A549 (cell line): ENCODE data around the gene IDUA. TPM values are rescaled to one million over a fixed set of nuclear protein-coding genes. Genes with fewer than 3 reads are reported as not detected.

Experiments
- ATAC-seq, 2 experiments: fragments of 200-7000 bp in 1 of 2; fragments of >200 bp in 1 of 2; cut with Nextera tagmentation in 1 of 2; cut with Tn5 transposase in 1 of 2; 3 replicates each; pipeline versions ENCODE4 v1.8.0 to v1.9.1; 2018 to 2020; ENCODE audit warnings: mild to moderate bottlenecking in 1 of 2, moderate library complexity in 1 of 2
- CTCF ChIA-PET: fragments of 300-600 bp; sonication (Branson Sonifier 250); formaldehyde crosslinking; extraction: SDS; loops from one replicate; lab custom pipeline; 2021; ENCODE audit warnings: antibody characterized with exemption, inconsistent platforms; lab: Yijun Ruan, JAX
- POLR2A ChIA-PET: fragments of 350-600 bp; formaldehyde crosslinking; extraction: SDS; loops from one replicate; lab custom pipeline; 2021; ENCODE audit warnings: antibody characterized with exemption, inconsistent platforms; lab: Yijun Ruan, JAX
- DNase-seq, 2 experiments: peaks; one replicate each; pipeline versions ENCODE4 v3.0.0 to v3.0.0-alpha.2; 2011 to 2016; ENCODE audit warnings: low read depth in 1 of 2, low spot score in 1 of 2
- FAIRE-seq: peaks from 2 replicates; lab custom pipeline; 2011; peaks lifted over from hg19 to GRCh38; lab: Jason Lieb, UNC
- H3K27ac ChIP-seq, 2 experiments: fragments of >200 bp; sonication (Bioruptor Twin); formaldehyde crosslinking; 3 replicates each; pipeline ENCODE4 v1.5.1; 2016 to 2017
- H3K4me1 ChIP-seq: fragments of >200 bp; sonication (Bioruptor Twin); formaldehyde crosslinking; 3 replicates; pipeline ENCODE4 v1.6.1; 2016
- H3K4me2 ChIP-seq: fragments of >200 bp; sonication (Bioruptor Twin); formaldehyde crosslinking; 3 replicates; pipeline ENCODE4 v1.6.1; 2016
- H3K4me3 ChIP-seq: fragments of >200 bp; sonication (Bioruptor Twin); formaldehyde crosslinking; 3 replicates; pipeline ENCODE4 v1.5.1; 2016
- H3K9me3 ChIP-seq: fragments of >200 bp; sonication (Bioruptor Twin); formaldehyde crosslinking; 3 replicates; pipeline ENCODE4 v1.6.1; 2016
- BHLHE40 ChIP-seq: IDR thresholded peaks from 2 replicates; pipeline ENCODE4 v1.6.1; 2012; ENCODE audit warnings: low read depth, low read length, inconsistent platforms
- CBX2 ChIP-seq: fragments of 200-600 bp; sonication (generic); IDR thresholded peaks from 2 replicates; pipeline ENCODE4 v1.6.1; 2016; ENCODE audit warnings: low read depth, mild to moderate bottlenecking, borderline replicate concordance
- CHD2 ChIP-seq: fragments of 150-350 bp; IDR thresholded peaks from 2 replicates; pipeline ENCODE4 v1.6.1; 2014; ENCODE audit warnings: low read length; ENCODE audit not compliant: partially characterized antibody
- CHD4 ChIP-seq: fragments of 200-600 bp; sonication (generic); IDR thresholded peaks from 2 replicates; pipeline ENCODE4 v1.6.1; 2016; ENCODE audit warnings: antibody characterized with exemption, mild to moderate bottlenecking, borderline replicate concordance
- FOXS1 ChIP-seq: fragments of 250-450 bp; sonication (Bioruptor Pico); IDR thresholded peaks from 2 replicates; pipeline ENCODE4 v1.5.0; 2020; ENCODE audit warnings: mild to moderate bottlenecking, moderate library complexity
- HDAC2 ChIP-seq: fragments of 200-600 bp; sonication (generic); IDR thresholded peaks from 2 replicates; pipeline ENCODE4 v1.6.1; 2016
- HOXA7 ChIP-seq: fragments of 250-450 bp; sonication (Bioruptor Pico); IDR thresholded peaks from 2 replicates; pipeline ENCODE4 v1.5.0; 2020; ENCODE audit warnings: mild to moderate bottlenecking, moderate library complexity
- HOXB13 ChIP-seq: fragments of 250-450 bp; sonication (Bioruptor Pico); IDR thresholded peaks from 2 replicates; pipeline ENCODE4 v1.5.0; 2020; ENCODE audit warnings: low read depth, mild to moderate bottlenecking, moderate library complexity
- JUN ChIP-seq, 2 experiments: fragments of >200 bp; sonication (Bioruptor Twin); formaldehyde crosslinking; IDR thresholded peaks; 2 replicates in 1 of 2; 3 replicates in 1 of 2; pipeline ENCODE4 v1.6.1; 2016 to 2017
- JUNB ChIP-seq: fragments of >200 bp; sonication (Bioruptor Twin); formaldehyde crosslinking; IDR thresholded peaks from 2 replicates; pipeline ENCODE4 v1.6.1; 2016
- MAFK ChIP-seq: fragments of 450-650 bp; IDR thresholded peaks from 2 replicates; pipeline ENCODE4 v1.6.1; 2014; ENCODE audit not compliant: partially characterized antibody
- MAZ ChIP-seq: fragments of 150-350 bp; IDR thresholded peaks from 2 replicates; pipeline ENCODE4 v1.6.1; 2014; ENCODE audit warnings: antibody characterized with exemption, low read depth, low read length, borderline replicate concordance
- NFE2L2 ChIP-seq: fragments of 150-350 bp; conservative IDR thresholded peaks from 2 replicates; pipeline ENCODE4 v1.6.1; 2014; ENCODE audit warnings: low read length
- NPAS2 ChIP-seq: fragments of 250-450 bp; sonication (Bioruptor Pico); IDR thresholded peaks from 2 replicates; pipeline ENCODE4 v1.8.0; 2022; ENCODE audit warnings: mild to moderate bottlenecking, moderate library complexity, borderline replicate concordance
- NR3C1 ChIP-seq: fragments of >200 bp; sonication (Bioruptor Twin); formaldehyde crosslinking; IDR thresholded peaks from 3 replicates; pipeline ENCODE4 v1.6.1; 2017
- PHF8 ChIP-seq: fragments of 200-600 bp; sonication (generic); IDR thresholded peaks from 2 replicates; pipeline ENCODE4 v1.6.1; 2016; ENCODE audit warnings: low read depth, mild to moderate bottlenecking, antibody characterized with exemption, moderate library complexity, borderline replicate concordance
- POLR2AphosphoS2 ChIP-seq: conservative IDR thresholded peaks from 2 replicates; pipeline ENCODE4 v1.6.1; 2012; ENCODE audit warnings: low read length, improper control_type of control experiment, inconsistent platforms
- RAD21 ChIP-seq, 2 experiments: fragments of >200 bp in 1 of 2; sonication (Bioruptor Twin) in 1 of 2; formaldehyde crosslinking in 1 of 2; IDR thresholded peaks in 1 of 2; conservative IDR thresholded peaks in 1 of 2; 2 replicates in 1 of 2; 3 replicates in 1 of 2; pipeline ENCODE4 v1.6.1; 2012 to 2018; ENCODE audit warnings: inconsistent platforms in 1 of 2
- REST ChIP-seq: fragments of 200-600 bp; sonication (generic); IDR thresholded peaks from 2 replicates; pipeline ENCODE4 v1.6.1; 2016; ENCODE audit warnings: antibody characterized with exemption, mild to moderate bottlenecking, moderate library complexity
- RNF2 ChIP-seq: fragments of 200-600 bp; sonication (generic); IDR thresholded peaks from 2 replicates; pipeline ENCODE4 v1.6.1; 2016; ENCODE audit warnings: low read depth, mild to moderate bottlenecking, antibody characterized with exemption, moderate library complexity, borderline replicate concordance
- SREBF2 ChIP-seq: fragments of 450-650 bp; IDR thresholded peaks from 2 replicates; pipeline ENCODE4 v1.6.1; 2014; ENCODE audit warnings: mild to moderate bottlenecking, moderate library complexity
- TFCP2L1 ChIP-seq: fragments of 250-450 bp; sonication (Bioruptor Pico); IDR thresholded peaks from 2 replicates; pipeline ENCODE4 v1.5.0; 2021; ENCODE audit warnings: mild to moderate bottlenecking
- ZC3H11A ChIP-seq: fragments of 450-650 bp; IDR thresholded peaks from 2 replicates; pipeline ENCODE4 v1.6.1; 2014; ENCODE audit warnings: antibody characterized with exemption, mild to moderate bottlenecking
- ZFP36 ChIP-seq: fragments of 450-650 bp; IDR thresholded peaks from 2 replicates; pipeline ENCODE4 v1.6.1; 2014; ENCODE audit warnings: borderline replicate concordance; ENCODE audit not compliant: partially characterized antibody
- ZNF302 ChIP-seq: fragments of 250-450 bp; sonication (Bioruptor Pico); IDR thresholded peaks from 2 replicates; pipeline ENCODE4 v1.9.0; 2021; ENCODE audit warnings: inconsistent platforms, mild to moderate bottlenecking, moderate library complexity
- ZSCAN20 ChIP-seq: fragments of 250-450 bp; sonication (Bioruptor Pico); IDR thresholded peaks from 2 replicates; pipeline ENCODE4 v1.8.0; 2022; ENCODE audit warnings: mild to moderate bottlenecking, moderate library complexity
- WGBS: methylation state at CpG from one replicate; pipeline ENCODE4 v1.1.6; 2017; ENCODE audit errors: missing lambda C conversion rate; 5-methylcytosine and 5-hydroxymethylcytosine counted together
- polyA plus RNA-seq, 4 experiments: library from polyadenylated mRNA; depleted of rRNA in 3 of 4; stranded (reverse); fragments of >200 nt; fragmentation: RNase III in 1 of 4; extraction: RNeasy Plus Mini Kit Qiagen cat#74134 plus additional on column Dnase treatment in 1 of 4; gene quantifications; 2 replicates in 3 of 4; 3 replicates in 1 of 4; pipeline ENCODE4 v1.2.3, GENCODE V29; 2011 to 2017
- TF ChIP-seq, protein P1 (sequence below): IDR thresholded peaks from 2 replicates; pipeline ENCODE4 v1.6.1; 2012; ENCODE audit warnings: low read depth, borderline replicate concordance
- TF ChIP-seq, protein P2 (sequence below): IDR thresholded peaks from 2 replicates; pipeline ENCODE4 v1.6.1; 2012

The IDUA gene
- polyA plus RNA-seq, 2 of the 4 experiments (the other 2 are of a cell fraction): 3.1 to 19.4 TPM

DNA sequence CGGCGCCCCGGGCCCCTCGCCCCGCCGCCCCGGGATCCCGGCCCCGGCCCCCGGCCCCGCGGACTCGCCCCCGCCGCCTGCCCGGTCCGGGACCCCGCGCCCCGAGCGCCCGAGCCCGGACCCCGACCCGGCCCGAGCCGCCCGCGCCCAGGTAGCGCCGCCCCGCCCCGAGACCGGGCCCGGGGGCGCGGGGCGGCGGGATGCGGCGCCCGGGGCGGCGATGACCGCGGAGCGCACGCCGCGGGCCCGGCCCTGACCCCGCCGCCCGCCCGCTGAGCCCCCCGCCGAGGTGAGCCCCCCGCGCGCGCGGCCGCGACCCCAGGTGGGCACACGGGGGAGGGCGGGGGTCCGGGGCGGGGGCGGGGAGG, 24.8 kb downstream of the IDUA start:
- FAIRE-seq: no peak
- H3K4me2 ChIP-seq: peak overlapping the region; percentile 95
- no peaks in the 10 kb centered on the region for H3K9me3 ChIP-seq
- H3K4me3 ChIP-seq: peak overlapping the region; percentile 73
- H3K4me1 ChIP-seq: peaks cover 9% of the 10 kb centered on the region
- no peak for DNase-seq
- no peak for TF ChIP-seq HOXA7 (CRISPR knock-in tag)
- TF ChIP-seq CBX2: no peak
- no peak for TF ChIP-seq TFCP2L1 (CRISPR knock-in tag)
- no peak for TF ChIP-seq SREBF2
- no peak for TF ChIP-seq NPAS2 (CRISPR knock-in tag)
- TF ChIP-seq, protein P1, sequence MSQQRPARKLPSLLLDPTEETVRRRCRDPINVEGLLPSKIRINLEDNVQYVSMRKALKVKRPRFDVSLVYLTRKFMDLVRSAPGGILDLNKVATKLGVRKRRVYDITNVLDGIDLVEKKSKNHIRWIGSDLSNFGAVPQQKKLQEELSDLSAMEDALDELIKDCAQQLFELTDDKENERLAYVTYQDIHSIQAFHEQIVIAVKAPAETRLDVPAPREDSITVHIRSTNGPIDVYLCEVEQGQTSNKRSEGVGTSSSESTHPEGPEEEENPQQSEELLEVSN: no peak
- TF ChIP-seq FOXS1 (CRISPR knock-in tag): no peak
- no peak for TF ChIP-seq JUN (IDR thresholded peaks at IDR 0.05)
- no peak for TF ChIP-seq NR3C1
- TF ChIP-seq HOXB13 (CRISPR knock-in tag): no peak
- TF ChIP-seq RNF2: no peak
- no peak for TF ChIP-seq POLR2AphosphoS2
- no peak for TF ChIP-seq BHLHE40
- TF ChIP-seq MAZ: no peak
- no peak for TF ChIP-seq ZSCAN20 (CRISPR knock-in tag)
- no CpG with 5 or more reads among the region's 69 CpGs for WGBS
- peak overlapping the region; percentile 70 to 94 for H3K27ac ChIP-seq
- ATAC-seq: no peak
- POLR2A ChIA-PET: no interaction called here
- CTCF ChIA-PET: no interaction called here

DNA sequence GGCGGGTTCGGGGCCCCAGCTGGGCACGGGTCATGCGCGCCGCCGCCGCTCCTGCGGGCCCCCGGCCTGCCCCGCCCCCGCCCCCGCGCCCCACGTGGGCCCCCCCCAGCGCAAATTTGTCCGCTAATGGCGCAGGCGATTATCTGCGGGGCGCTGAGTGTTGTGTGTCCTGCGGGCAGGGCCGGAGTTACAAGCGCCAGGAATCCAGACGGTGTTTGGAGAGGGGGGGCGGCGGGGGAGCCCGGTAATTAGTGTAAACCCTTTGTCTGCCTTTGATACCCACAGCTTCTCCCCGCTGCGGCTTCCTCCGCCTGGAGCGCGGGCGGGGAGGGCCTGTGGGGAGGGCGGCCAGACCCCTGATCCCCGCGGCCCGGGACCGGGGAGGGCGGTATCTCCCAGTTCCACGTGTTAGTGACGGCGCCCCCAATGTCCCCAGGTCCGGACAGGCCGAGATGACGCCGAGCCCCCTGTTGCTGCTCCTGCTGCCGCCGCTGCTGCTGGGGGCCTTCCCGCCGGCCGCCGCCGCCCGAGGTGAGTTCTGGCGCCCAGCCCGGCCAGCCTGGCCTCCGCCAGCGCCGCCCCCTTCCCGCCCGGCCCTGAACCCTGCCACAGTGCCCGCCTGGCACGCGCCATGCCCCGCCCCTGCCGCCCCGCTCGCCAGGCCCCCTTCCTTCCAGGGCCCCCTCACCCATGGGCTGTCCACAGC, 25.3 kb downstream of the IDUA start:
- POLR2A ChIA-PET: no interaction called here
- no peak for TF ChIP-seq ZC3H11A
- TF ChIP-seq, protein P2, sequence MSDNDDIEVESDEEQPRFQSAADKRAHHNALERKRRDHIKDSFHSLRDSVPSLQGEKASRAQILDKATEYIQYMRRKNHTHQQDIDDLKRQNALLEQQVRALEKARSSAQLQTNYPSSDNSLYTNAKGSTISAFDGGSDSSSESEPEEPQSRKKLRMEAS: peak; percentile 34; the same call in 1 of the 2 replicates
- TF ChIP-seq, protein P1: peak; percentile 31; the same call in 1 of the 2 replicates
- TF ChIP-seq, all 56 proteins: peak for 2
- peak in 1 of 2 experiments; percentile 37 for DNase-seq
- 15% methylated on average over 4 of the region's 69 CpGs for WGBS
- H3K27ac ChIP-seq: peak overlapping the region; percentile 70 to 94
- peak in 1 of 2 experiments; percentile 12; a peak in 3 of 6 replicates for ATAC-seq
- CTCF ChIA-PET: no interaction called here
- no peaks in the 10 kb centered on the region for H3K9me3 ChIP-seq
- H3K4me2 ChIP-seq: peak overlapping the region; percentile 95
- peaks cover 9% of the 10 kb centered on the region for H3K4me1 ChIP-seq
- FAIRE-seq: no peak
- peak overlapping the region; percentile 73 for H3K4me3 ChIP-seq

GRCh38 chr4:1013225-1014073, 26.6 kb downstream of the IDUA start:
- no peak overlapping the region for H3K27ac ChIP-seq
- DNase-seq (no peak), ATAC-seq (no peak), FAIRE-seq (no peak)
- peaks cover 9% of the 10 kb centered on the region for H3K4me1 ChIP-seq
- POLR2A ChIA-PET: no interaction called here
- H3K4me2 ChIP-seq: no peak overlapping the region
- H3K4me3 ChIP-seq: no peak overlapping the region
- no peaks in the 10 kb centered on the region for H3K9me3 ChIP-seq
- 97% methylated on average over 9 of the region's 43 CpGs for WGBS
- CTCF ChIA-PET: no interaction called here
- TF ChIP-seq RAD21 (conservative IDR thresholded peaks at IDR 0.05 in 1 of 2, IDR thresholded peaks at IDR 0.05 in 1 of 2) (no peak), CBX2 (no peak), ZFP36 (no peak), PHF8 (no peak), NR3C1 (no peak), MAFK (no peak), RNF2 (no peak), ZC3H11A (no peak), NFE2L2 (no peak), HDAC2 (no peak), HOXA7 (CRISPR knock-in tag) (no peak), CHD4 (no peak), CHD2 (no peak), JUNB (no peak), REST (no peak), ZNF302 (CRISPR knock-in tag) (no peak)
